Activated CD4-positive, alpha-beta T cell treated with anti-CD3 and anti-CD28 coated beads, Interleukin-2, amount 50 U/mL, for 24 hours (primary cell): Measurements from ENCODE around the gene TDRD9.
"Not testable (repeated sequence)": the region's sequence is repeated elsewhere in the genome, so short reads cannot be mapped to it uniquely, and the experiment has no call there.

Experiments
- DNase-seq, 2 donors: peaks; one replicate each; pipeline ENCODE4 v3.0.0-alpha.2; 2020; ENCODE audit warnings: low read depth in 1 of 2, low spot score in 1 of 2

TDRD9 gene

DNA sequence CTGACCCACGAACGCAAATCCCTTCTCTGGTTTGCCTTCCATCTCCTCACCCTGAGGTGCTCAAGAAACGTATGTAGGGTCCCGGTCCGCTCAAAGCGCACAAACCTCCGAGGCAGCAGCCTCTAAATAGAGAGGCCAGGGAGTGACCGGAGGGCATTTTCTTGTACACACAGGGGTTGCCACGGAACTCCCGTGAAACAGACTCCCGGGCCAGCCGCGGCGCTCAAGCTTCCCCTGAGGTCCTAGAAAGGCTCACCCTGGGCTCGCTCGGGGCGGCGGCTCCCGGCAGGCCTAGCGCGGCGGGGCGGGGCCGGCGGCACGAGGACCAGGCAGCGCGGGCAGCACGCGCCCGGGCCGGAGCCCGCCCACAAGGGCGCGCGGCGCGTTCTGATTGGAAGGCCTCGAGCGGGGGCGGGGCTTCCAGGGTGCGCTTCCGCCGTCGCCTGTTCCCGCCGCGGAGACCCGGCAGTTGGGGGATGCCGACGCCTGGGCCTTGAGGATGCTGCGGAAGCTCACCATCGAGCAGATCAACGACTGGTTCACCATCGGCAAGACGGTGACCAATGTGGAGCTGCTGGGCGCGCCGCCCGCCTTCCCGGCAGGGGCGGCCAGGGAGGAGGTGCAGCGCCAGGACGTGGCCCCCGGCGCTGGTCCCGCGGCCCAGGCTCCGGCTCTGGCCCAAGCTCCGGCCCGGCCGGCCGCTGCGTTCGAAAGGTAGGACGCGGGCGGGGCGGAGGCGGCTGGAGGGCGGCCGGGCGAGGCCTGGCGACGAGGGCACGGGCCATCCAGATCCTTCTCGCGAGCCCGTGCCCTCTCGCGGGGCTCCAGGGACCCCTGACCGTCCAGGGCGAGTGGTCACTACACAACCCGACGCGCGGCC is at the start of gene TDRD9:
Gene TDRD9 (plus strand): TSS at position 446 of the 880 bp plus-strand sequence. CDS start 54 bp downstream, at position 500.
- no peak for DNase-seq

- no peak for DNase-seq
Measured at GRCh38 chr14:103879118-103879569, 49.1 kb upstream of the TDRD9 start.

- DNase-seq: no peak
Measured at GRCh38 chr14:103879570-103880347, 48.5 kb upstream of the TDRD9 start.

GRCh38 chr14:103880348-103881267 is 47.6 kb upstream of the TDRD9 start:
- DNase-seq: no peak

GRCh38 chr14:103881268-103882201 is 46.7 kb upstream of the TDRD9 start:
- DNase-seq: no peak

- no peak for DNase-seq
Measured at GRCh38 chr14:103882503-103883262, 45.6 kb upstream of the TDRD9 start.

- DNase-seq: no peak
Measured at GRCh38 chr14:103883263-103883523, 45.1 kb upstream of the TDRD9 start.

- DNase-seq: no peak
Measured at GRCh38 chr14:103884854-103885253, 43.4 kb upstream of the TDRD9 start.

DNA sequence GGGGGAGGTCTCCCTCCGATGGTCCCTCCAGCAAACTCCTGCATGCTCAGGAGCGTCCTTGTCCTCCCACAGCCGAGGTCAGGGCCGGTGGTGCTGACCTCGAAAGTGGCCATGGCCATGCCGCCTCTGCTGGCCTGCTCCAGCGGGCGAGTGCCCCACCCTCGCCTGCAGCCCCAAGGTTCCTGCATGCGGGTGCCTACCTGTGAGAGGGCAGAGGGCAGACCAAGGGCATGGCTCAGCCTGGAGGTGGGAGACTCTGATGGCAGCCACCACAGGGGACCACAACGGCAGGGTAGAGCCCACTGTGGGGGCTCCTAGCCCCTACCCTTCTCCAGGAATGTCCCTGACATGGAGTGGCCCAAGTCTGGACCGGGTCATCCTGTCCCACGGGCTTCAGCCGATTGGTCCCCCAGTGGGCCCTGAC is 42.7 kb upstream of the TDRD9 start:
- DNase-seq: no peak

- no peak for DNase-seq
Measured at GRCh38 chr14:103886304-103887169, 41.7 kb upstream of the TDRD9 start.

- DNase-seq: no peak
Measured at GRCh38 chr14:103887170-103887501, 41.1 kb upstream of the TDRD9 start.

GRCh38 chr14:103887557-103888115 is 40.6 kb upstream of the TDRD9 start:
- no peak for DNase-seq

DNA sequence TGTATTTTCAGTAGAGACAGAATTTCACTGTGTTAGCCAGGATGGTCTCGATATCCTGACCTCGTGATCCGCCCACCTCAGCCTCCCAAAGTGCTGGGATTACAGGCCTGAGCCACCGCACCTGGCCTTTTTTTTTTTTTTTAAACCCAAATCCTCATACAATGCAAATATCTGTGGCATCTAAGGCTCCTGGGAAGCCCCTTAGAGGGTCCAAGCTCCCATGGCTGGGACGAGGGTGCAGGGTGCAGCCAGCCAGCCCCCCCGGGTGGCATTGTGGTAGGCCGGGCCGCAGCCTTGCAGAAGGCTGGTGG is 39.3 kb upstream of the TDRD9 start:
- DNase-seq: not testable (repeated sequence)

- no peak for DNase-seq
Measured at GRCh38 chr14:103889313-103890051, 38.8 kb upstream of the TDRD9 start.

DNA sequence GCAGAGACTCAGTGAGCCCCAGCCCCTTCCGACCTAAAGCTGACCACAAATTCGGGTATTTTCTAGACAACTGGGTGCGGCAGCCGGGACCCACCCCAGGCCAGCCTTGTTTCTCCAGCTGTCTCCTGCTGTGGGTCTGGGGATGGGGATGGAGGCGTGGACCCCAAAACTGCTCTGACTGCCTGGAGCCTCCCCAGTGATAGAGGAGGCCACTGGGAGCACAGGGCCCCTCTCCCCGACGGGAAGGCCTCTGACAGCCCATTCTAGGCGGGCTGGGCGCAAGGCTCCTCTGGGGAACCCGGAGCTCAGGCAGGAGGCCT is 38.2 kb upstream of the TDRD9 start:
- DNase-seq: no peak

DNA sequence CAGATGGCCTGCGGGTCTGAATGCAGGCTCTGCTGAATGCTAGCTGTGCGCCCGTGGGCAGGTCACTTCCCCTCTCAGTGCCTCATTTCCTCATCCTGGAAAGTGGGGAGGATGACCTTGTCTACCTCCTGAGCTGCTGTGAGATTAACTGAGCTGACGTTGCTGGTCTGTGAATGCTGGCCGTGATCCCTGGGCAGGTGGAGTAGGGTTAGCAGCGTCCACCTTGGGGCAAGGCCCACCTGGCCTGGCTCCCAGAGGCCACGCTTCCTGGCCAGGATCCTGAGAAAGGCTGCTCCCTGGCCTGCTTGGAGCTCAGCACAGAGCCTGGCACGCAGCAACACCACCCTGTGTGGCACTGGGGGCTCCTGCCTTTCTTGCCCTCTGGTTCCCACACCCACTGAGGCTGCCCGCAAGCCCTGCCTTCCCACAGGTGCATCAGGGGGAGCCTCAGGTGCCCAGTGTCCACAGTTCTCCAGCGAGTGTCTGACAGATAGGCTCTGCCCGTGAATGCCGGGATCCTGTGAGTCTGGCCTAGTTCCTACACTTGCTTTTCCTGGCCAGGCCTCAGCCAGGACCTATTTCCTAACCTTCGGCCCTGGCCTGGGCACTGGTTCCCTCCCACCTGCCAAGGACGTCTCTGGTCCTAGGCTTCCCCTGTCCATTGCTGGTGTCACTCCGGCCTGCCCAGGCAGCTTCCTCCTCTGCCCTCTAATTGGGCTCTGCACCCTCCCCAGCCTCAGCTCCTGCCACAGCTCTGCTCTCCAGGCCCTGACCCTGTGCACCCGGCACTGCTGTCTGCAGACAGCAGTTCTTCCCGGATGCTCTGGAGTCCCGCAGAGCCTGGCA is 37.2 kb upstream of the TDRD9 start:
- DNase-seq: no peak

DNA sequence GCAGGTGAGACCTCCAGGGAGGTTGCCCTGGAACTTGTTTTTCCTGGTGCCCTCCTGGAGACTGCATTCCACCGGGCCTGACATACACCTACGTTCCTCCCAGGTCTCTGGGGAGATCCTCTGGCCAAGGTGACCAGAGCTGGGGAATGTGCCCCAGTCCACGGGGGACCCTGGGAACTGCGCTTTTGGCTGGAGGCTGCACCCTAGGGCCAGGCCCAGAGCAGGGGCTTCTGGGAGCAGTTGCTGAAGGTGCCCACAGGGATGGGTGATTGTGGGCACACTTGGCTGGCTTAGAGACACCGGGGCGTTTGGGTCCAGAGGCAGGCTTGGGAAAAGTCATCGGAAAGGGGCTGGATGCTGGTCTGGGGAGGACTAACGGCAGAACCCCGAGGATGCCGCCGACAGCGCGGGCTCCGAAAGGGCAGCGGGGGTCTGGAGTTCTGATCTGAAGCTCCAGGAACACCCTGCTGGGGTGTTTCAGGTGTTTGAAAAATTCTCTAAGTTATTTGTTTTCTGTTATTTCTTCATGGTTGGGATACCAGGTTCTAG is 36.5 kb upstream of the TDRD9 start:
- DNase-seq: no peak
